ENCODE measurements around the gene GPR176.

DNA sequence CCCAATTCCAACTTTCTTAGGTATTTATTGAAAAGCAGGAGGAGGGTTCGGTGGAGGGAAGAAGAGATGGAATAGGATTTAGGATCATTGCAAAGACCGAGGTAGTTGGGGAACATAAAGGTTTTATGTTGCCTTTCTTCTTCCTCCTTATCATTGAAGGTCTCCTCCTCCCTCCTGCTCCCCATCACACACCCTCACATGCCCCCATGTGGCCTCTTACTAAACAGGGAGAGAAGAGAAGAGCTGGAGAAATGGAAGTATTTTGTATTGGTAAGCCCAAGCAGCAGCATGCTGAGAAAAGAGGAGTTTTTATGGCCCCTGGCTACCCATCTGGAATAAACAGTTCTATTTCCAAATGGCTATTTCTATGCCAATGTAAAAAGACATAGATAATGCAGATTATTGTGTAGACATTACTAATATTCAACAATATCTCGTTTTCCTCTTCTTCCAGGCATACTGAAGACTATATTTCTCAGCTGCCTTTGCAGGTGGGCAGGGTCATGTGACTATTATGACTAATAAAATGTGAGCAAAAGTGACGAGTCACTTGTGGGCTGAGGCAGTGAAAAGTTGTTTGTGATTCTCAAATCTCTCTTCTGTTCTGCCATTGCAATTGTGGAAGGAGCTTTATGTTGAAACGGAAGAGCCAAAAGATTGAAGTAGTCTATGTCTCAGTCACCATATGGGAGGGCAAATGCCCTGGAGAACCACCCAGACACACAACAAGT lies 5.2 kb upstream of the GPR176 start:
- TF ChIP-seq, protein P1, sequence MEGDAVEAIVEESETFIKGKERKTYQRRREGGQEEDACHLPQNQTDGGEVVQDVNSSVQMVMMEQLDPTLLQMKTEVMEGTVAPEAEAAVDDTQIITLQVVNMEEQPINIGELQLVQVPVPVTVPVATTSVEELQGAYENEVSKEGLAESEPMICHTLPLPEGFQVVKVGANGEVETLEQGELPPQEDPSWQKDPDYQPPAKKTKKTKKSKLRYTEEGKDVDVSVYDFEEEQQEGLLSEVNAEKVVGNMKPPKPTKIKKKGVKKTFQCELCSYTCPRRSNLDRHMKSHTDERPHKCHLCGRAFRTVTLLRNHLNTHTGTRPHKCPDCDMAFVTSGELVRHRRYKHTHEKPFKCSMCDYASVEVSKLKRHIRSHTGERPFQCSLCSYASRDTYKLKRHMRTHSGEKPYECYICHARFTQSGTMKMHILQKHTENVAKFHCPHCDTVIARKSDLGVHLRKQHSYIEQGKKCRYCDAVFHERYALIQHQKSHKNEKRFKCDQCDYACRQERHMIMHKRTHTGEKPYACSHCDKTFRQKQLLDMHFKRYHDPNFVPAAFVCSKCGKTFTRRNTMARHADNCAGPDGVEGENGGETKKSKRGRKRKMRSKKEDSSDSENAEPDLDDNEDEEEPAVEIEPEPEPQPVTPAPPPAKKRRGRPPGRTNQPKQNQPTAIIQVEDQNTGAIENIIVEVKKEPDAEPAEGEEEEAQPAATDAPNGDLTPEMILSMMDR (IDR thresholded peaks at IDR 0.05; ENCODE audit: poor library complexity) = no peak
- TF ChIP-seq EZH2 (IDR thresholded peaks at IDR 0.05; ENCODE audit: borderline replicate concordance) = no peak
